ENCODE data around the gene HMCN2. TPM values are rescaled to one million over a fixed set of nuclear protein-coding genes. Genes with fewer than 3 reads are reported as not detected.
"Not testable (repeated sequence)": the region's sequence is repeated elsewhere in the genome, so short reads cannot be mapped to it uniquely, and the experiment has no call there.

HMCN2 gene
- total RNA-seq, 4 donors from 2014 or later, result 1.3 to 6.3 (median 3.5) TPM

DNA sequence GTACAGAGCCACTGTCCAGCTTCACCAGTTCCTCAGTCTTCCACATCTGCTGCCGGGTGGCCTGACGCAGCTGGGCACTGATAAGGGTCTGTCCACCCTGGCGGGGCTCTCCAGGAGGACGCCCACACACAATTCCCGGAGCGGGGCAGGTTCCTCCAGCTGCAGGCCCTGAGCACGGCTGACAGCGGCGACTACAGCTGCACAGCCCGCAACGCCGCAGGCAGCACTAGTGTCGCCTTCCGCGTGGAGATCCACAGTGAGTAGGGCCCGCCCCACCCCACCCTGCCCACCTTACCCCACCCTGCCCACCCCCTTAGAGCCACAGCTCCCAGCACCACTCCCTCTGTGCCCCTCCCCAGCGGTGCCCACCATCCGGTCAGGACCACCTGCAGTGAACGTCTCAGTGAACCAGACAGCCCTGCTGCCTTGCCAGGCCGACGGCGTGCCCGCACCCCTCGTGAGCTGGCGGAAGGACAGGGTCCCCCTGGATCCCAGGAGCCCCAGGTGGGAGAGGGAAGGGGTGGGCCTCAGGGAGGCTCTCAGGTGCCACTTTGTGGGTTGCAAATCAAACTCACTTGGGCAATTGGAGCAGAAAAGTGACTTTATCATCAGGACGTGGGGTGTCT is 130.4 kb downstream of the HMCN2 start:
- no peak overlapping the region for H3K4me3 ChIP-seq
- peaks cover 9% of the 10 kb centered on the region for H3K27me3 ChIP-seq
- no peaks in the 10 kb centered on the region for H3K9me3 ChIP-seq
- TF ChIP-seq EP300 (IDR thresholded peaks at IDR 0.05), result no peak
- TF ChIP-seq, protein P1, sequence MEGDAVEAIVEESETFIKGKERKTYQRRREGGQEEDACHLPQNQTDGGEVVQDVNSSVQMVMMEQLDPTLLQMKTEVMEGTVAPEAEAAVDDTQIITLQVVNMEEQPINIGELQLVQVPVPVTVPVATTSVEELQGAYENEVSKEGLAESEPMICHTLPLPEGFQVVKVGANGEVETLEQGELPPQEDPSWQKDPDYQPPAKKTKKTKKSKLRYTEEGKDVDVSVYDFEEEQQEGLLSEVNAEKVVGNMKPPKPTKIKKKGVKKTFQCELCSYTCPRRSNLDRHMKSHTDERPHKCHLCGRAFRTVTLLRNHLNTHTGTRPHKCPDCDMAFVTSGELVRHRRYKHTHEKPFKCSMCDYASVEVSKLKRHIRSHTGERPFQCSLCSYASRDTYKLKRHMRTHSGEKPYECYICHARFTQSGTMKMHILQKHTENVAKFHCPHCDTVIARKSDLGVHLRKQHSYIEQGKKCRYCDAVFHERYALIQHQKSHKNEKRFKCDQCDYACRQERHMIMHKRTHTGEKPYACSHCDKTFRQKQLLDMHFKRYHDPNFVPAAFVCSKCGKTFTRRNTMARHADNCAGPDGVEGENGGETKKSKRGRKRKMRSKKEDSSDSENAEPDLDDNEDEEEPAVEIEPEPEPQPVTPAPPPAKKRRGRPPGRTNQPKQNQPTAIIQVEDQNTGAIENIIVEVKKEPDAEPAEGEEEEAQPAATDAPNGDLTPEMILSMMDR (IDR thresholded peaks at IDR 0.05), result no peak
- no peak for TF ChIP-seq POLR2AphosphoS5 (IDR thresholded peaks at IDR 0.05)
- no peak for TF ChIP-seq POLR2A (IDR thresholded peaks at IDR 0.05)
- H3K4me1 ChIP-seq, result no peaks in the 10 kb centered on the region
- no peak overlapping the region for H3K27ac ChIP-seq
- H3K36me3 ChIP-seq, result no peaks in the 10 kb centered on the region
- WGBS, result 94% methylated on average over 2 of the region's 26 CpGs
- DNase-seq (ENCODE audit: low spot score in 2 of 2), result no peak

DNA sequence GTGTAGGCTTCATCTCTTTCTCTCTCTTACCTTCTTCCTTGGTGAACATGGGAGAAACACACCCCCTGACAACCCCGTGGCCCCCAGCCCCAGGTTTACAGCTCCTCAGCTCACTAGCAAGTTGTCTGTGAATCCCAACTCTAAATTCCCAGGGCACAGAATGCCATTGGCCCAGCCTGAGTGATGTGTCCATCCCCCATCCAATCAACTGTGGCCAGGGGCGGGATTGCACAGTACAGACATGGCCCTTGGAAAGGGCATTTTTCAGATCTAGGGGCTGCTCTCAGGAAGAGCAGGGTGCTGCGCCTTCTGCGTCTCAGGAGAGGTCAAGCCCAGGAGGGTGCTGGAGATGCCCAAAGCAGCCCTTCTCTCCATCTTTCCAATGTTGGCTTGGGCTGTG is 131.0 kb downstream of the HMCN2 start:
- Histone ChIP-seq H3K9me3 (no peaks in the 10 kb centered on the region), H3K27ac (no peak overlapping the region), H3K36me3 (no peaks in the 10 kb centered on the region), H3K4me1 (no peaks in the 10 kb centered on the region), H3K27me3 (peaks cover 9% of the 10 kb centered on the region), H3K4me3 (no peak overlapping the region)
- WGBS, result 83% methylated on average over 2 of the region's 4 CpGs
- TF ChIP-seq POLR2AphosphoS5 (IDR thresholded peaks at IDR 0.05), result no peak
- no peak for TF ChIP-seq EP300 (IDR thresholded peaks at IDR 0.05)
- no peak for TF ChIP-seq POLR2A (IDR thresholded peaks at IDR 0.05)
- TF ChIP-seq, protein P1 (IDR thresholded peaks at IDR 0.05), result no peak
- DNase-seq (ENCODE audit: low spot score in 2 of 2), result no peak

DNA sequence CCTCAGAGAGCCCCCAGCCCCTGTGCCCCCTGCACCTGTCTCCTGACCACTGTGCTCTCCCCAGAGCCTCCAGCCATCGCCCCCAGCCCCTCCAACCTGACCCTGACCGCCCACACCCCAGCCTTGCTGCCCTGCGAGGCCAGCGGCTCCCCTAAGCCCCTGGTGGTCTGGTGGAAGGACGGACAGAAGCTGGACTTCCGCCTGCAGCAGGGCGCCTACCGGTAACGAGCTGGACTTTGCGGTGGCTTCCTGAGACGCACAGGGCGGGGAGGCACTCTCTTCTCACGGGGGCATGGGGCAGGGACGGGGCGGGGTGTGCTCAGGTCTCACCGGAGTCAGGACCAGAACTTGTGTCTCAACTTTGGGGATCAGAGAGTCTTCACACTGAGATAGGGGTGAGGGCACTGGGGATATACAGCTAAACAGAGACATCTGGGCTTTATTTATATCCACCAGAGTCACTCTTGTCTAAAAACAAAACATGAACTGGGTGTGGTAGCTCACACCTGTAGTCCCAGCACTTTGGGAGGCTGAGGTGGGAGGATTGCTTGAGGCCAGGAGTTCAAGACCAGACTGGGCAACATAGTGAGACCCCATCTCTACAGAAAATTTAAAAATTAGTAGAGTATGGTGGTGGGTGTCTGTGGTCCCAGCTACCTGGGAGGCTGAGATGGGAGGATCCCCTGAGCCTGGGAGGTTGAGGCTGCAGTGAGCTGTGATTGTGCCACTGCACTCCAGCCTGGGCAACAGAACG is 133.1 kb downstream of the HMCN2 start:
- peaks cover 2% of the 10 kb centered on the region for H3K27me3 ChIP-seq
- DNase-seq (ENCODE audit: low spot score in 2 of 2), result no peak
- no peaks in the 10 kb centered on the region for H3K36me3 ChIP-seq
- H3K4me3 ChIP-seq, result no peak overlapping the region
- H3K27ac ChIP-seq, result no peak overlapping the region
- 72% methylated on average over 7 of the region's 17 CpGs for WGBS
- H3K9me3 ChIP-seq, result no peaks in the 10 kb centered on the region
- no peak for TF ChIP-seq POLR2A (IDR thresholded peaks at IDR 0.05)
- no peak for TF ChIP-seq POLR2AphosphoS5 (IDR thresholded peaks at IDR 0.05)
- TF ChIP-seq, protein P1 (IDR thresholded peaks at IDR 0.05), result no peak
- TF ChIP-seq EP300 (IDR thresholded peaks at IDR 0.05), result no peak
- H3K4me1 ChIP-seq, result no peaks in the 10 kb centered on the region

DNA sequence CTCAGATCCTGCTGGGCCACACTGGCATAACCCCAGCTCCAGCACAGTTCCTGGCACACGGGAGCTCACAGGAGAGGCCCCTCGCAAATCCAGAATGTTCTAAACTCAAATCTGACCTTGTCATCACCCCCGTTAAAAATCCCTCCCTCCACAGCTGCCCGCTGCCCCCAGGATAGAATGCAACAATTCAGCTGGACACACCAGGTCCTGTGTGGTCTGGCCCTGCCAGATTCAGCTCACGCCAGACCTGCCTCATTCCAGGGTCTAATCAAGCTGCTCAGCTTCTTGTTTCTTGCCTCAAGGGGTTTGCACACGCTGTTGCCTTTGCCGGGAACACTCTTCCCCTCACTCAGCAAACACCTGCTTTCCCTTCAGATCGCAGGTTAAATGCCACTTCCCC is 134.2 kb downstream of the HMCN2 start:
- H3K27ac ChIP-seq, result no peak overlapping the region
- H3K9me3 ChIP-seq, result no peaks in the 10 kb centered on the region
- H3K4me1 ChIP-seq, result no peaks in the 10 kb centered on the region
- H3K36me3 ChIP-seq, result no peaks in the 10 kb centered on the region
- no peaks in the 10 kb centered on the region for H3K27me3 ChIP-seq
- WGBS, result 63% methylated on average over 7 of the region's 8 CpGs
- TF ChIP-seq POLR2A (IDR thresholded peaks at IDR 0.05), result no peak
- no peak for TF ChIP-seq POLR2AphosphoS5 (IDR thresholded peaks at IDR 0.05)
- no peak for TF ChIP-seq EP300 (IDR thresholded peaks at IDR 0.05)
- TF ChIP-seq, protein P1 (IDR thresholded peaks at IDR 0.05), result no peak
- H3K4me3 ChIP-seq, result no peak overlapping the region
- DNase-seq (ENCODE audit: low spot score in 2 of 2), result no peak

DNA sequence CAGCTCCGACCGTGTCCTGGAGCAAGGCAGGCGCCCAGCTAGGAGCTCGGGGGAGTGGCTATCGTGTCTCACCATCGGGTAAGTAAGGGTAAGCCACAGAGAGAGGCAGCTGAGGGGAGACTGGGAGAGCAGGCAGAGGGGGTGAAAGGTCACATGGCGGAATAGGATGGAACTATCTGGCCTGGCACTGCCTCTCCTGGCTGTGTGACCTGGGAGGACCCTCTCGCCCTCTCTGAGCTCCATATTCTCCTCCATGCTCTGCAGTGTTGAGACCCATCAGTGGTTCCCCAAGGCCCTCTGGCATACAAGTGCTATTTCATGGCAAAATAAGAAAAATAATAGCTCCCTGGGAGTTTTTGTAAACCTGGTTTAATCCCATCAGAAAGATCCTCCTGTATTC is 135.3 kb downstream of the HMCN2 start:
- no peaks in the 10 kb centered on the region for H3K4me1 ChIP-seq
- H3K27me3 ChIP-seq, result no peaks in the 10 kb centered on the region
- H3K36me3 ChIP-seq, result no peaks in the 10 kb centered on the region
- no peak overlapping the region for H3K27ac ChIP-seq
- DNase-seq (ENCODE audit: low spot score in 2 of 2), result no peak
- WGBS, result 96% methylated on average over 8 of the region's 8 CpGs
- no peaks in the 10 kb centered on the region for H3K9me3 ChIP-seq
- TF ChIP-seq EP300 (IDR thresholded peaks at IDR 0.05) (no peak), POLR2AphosphoS5 (IDR thresholded peaks at IDR 0.05) (no peak)
- TF ChIP-seq, protein P1 (IDR thresholded peaks at IDR 0.05), result no peak
- H3K4me3 ChIP-seq, result no peak overlapping the region

DNA sequence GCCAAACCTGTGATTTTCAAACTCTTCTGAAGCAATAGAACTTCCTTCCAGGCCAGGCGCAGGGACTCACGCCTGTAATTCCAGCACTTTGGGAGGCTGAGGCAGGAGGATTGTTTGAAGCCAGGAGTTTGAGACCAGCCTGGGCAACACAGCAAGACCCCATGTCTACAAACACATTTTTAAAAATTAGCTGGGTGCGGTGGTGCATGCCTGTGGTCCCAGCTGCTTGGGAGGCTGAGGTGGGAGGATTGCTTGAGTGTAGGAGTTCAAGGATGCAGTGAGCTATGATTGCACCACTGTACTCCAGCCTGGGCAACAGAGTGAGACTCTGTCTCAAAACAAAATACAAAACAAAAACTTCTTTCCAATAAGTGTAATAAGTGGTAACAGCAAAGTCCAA is 136.2 kb downstream of the HMCN2 start:
- not testable (repeated sequence) for H3K36me3 ChIP-seq; H3K27me3 ChIP-seq; H3K4me1 ChIP-seq; H3K4me3 ChIP-seq; H3K9me3 ChIP-seq; H3K27ac ChIP-seq; DNase-seq (ENCODE audit: low spot score in 2 of 2)
- WGBS, result 86% methylated on average over 3 of the region's 3 CpGs

Data from suprapubic skin (tissue), 4 donors.